Prostate gland (tissue), 2 donors: ENCODE results near the gene LAT. TPM values are rescaled to one million over a fixed set of nuclear protein-coding genes. Genes with fewer than 3 reads are reported as not detected.

Experiments used
- DNase-seq: peaks from one replicate; pipeline ENCODE4 v3.0.0-alpha.2; 2019; ENCODE audit warnings: low spot score
- H3K27ac ChIP-seq, 2 donors: fragments of 200-600 bp; sonication (generic); 2 replicates each; pipeline ENCODE4 v1.5.1; 2017 to 2019
- H3K27me3 ChIP-seq: fragments of 200-600 bp; sonication (generic); replicated peaks from 2 replicates; pipeline ENCODE4 v1.5.1; 2019; ENCODE audit not compliant: insufficient read depth
- H3K36me3 ChIP-seq, 2 donors: fragments of 200-600 bp; sonication (generic); 1 replicate in 1 of 2; 2 replicates in 1 of 2; pipeline versions ENCODE4 v1.5.1 to v1.8.1; 2017 to 2019
- H3K4me1 ChIP-seq: fragments of 200-600 bp; sonication (generic); replicated peaks from 2 replicates; pipeline ENCODE4 v1.5.1; 2019
- H3K4me3 ChIP-seq, 2 donors: fragments of 200-600 bp; sonication (generic); 2 replicates each; pipeline ENCODE4 v1.5.1; 2017 to 2019
- H3K9me3 ChIP-seq: fragments of 200-600 bp; sonication (generic); 2 replicates; pipeline ENCODE4 v1.5.1; 2017
- POLR2A ChIP-seq: fragments of 450-650 bp; IDR thresholded peaks from one replicate; pipeline ENCODE4 v1.6.1; 2016; ENCODE audit warnings: antibody characterized with exemption, mild to moderate bottlenecking
- POLR2AphosphoS5 ChIP-seq: sonication (generic); formaldehyde crosslinking; IDR thresholded peaks from one replicate; pipeline ENCODE4 v1.6.1; 2017; ENCODE audit warnings: antibody characterized with exemption
- WGBS: methylation state at CpG from one replicate; pipeline ENCODE4 v1.1.5; 2018; 5-methylcytosine and 5-hydroxymethylcytosine counted together
- intact Hi-C: fragments of 100-400 bp; cut with DNase I; formaldehyde crosslinking; loops from one replicate; pipeline ENCODE4 v1.14.2; 2022
- total RNA-seq, 2 donors: library from RNA; depleted of rRNA; stranded (reverse); fragments of >200 nt; gene quantifications; one replicate each; pipeline ENCODE4 v1.1.0, GENCODE V29; 2016
- TF ChIP-seq, protein P1 (sequence below), 4 experiments: fragments of 200-600 bp in 2 of 4; fragments of 450-650 bp in 2 of 4; sonication (generic) in 2 of 4; IDR thresholded peaks; 1 replicate in 3 of 4; 2 replicates in 1 of 4; pipeline ENCODE4 v1.5.1; 2016 to 2019; ENCODE audit warnings: antibody characterized with exemption in 4 of 4, mild to moderate bottlenecking in 2 of 4, moderate library complexity in 2 of 4

Gene LAT
- total RNA-seq, 2 donors from 2014 or later: 4.7 to 5.7 TPM

GRCh38 chr16:29014561-29015069 is 29.8 kb downstream of the LAT start:
- Histone ChIP-seq H3K9me3 (no peaks in the 10 kb centered on the region), H3K27ac (no peak overlapping the region), H3K27me3 (no peaks in the 10 kb centered on the region), H3K4me1 (no peaks in the 10 kb centered on the region), H3K36me3 (no peaks in the 10 kb centered on the region), H3K4me3 (no peak overlapping the region)
- intact Hi-C loops: no loop called here
- DNase-seq: no peak
- 95% methylated on average over 3 of the region's 3 CpGs for WGBS
- TF ChIP-seq, protein P1, sequence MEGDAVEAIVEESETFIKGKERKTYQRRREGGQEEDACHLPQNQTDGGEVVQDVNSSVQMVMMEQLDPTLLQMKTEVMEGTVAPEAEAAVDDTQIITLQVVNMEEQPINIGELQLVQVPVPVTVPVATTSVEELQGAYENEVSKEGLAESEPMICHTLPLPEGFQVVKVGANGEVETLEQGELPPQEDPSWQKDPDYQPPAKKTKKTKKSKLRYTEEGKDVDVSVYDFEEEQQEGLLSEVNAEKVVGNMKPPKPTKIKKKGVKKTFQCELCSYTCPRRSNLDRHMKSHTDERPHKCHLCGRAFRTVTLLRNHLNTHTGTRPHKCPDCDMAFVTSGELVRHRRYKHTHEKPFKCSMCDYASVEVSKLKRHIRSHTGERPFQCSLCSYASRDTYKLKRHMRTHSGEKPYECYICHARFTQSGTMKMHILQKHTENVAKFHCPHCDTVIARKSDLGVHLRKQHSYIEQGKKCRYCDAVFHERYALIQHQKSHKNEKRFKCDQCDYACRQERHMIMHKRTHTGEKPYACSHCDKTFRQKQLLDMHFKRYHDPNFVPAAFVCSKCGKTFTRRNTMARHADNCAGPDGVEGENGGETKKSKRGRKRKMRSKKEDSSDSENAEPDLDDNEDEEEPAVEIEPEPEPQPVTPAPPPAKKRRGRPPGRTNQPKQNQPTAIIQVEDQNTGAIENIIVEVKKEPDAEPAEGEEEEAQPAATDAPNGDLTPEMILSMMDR (IDR thresholded peaks at IDR 0.05): no peak
- TF ChIP-seq POLR2AphosphoS5: no peak
- TF ChIP-seq POLR2A: no peak

- no peak overlapping the region for H3K4me3 ChIP-seq
- H3K9me3 ChIP-seq: no peaks in the 10 kb centered on the region
- no peaks in the 10 kb centered on the region for H3K4me1 ChIP-seq
- no peak for TF ChIP-seq POLR2A
- no peak for TF ChIP-seq POLR2AphosphoS5
- TF ChIP-seq, protein P1 (IDR thresholded peaks at IDR 0.05): no peak
- no peak for DNase-seq
- WGBS: 91% methylated on average over 5 of the region's 5 CpGs
- no peak overlapping the region for H3K27ac ChIP-seq
- intact Hi-C loops: no loop called here
- H3K27me3 ChIP-seq: no peaks in the 10 kb centered on the region
- no peaks in the 10 kb centered on the region for H3K36me3 ChIP-seq
Observed at GRCh38 chr16:29022196-29022595, 37.3 kb downstream of the LAT start.

GRCh38 chr16:29023279-29024277 is 38.7 kb downstream of the LAT start:
- no peaks in the 10 kb centered on the region for H3K9me3 ChIP-seq
- no peak overlapping the region for H3K27ac ChIP-seq
- TF ChIP-seq POLR2A: no peak
- TF ChIP-seq POLR2AphosphoS5: no peak
- TF ChIP-seq, protein P1 (IDR thresholded peaks at IDR 0.05): no peak
- no peaks in the 10 kb centered on the region for H3K36me3 ChIP-seq
- intact Hi-C loops: no loop called here
- no peaks in the 10 kb centered on the region for H3K4me1 ChIP-seq
- H3K27me3 ChIP-seq: no peaks in the 10 kb centered on the region
- no peak for DNase-seq
- WGBS: 79% methylated on average over 15 of the region's 15 CpGs
- no peak overlapping the region for H3K4me3 ChIP-seq

GRCh38 chr16:29024278-29024677 is 39.4 kb downstream of the LAT start:
- H3K27me3 ChIP-seq: no peaks in the 10 kb centered on the region
- H3K4me3 ChIP-seq: no peak overlapping the region
- DNase-seq: no peak
- H3K9me3 ChIP-seq: no peaks in the 10 kb centered on the region
- WGBS: 58% methylated on average over 5 of the region's 5 CpGs
- intact Hi-C loops: no loop called here
- no peak overlapping the region for H3K27ac ChIP-seq
- H3K36me3 ChIP-seq: no peaks in the 10 kb centered on the region
- TF ChIP-seq, protein P1 (IDR thresholded peaks at IDR 0.05): no peak
- TF ChIP-seq POLR2A: no peak
- TF ChIP-seq POLR2AphosphoS5: no peak
- no peaks in the 10 kb centered on the region for H3K4me1 ChIP-seq
